H1 (cell line): Measurements from ENCODE around the gene ZNF576. TPM values are rescaled to one million over a fixed set of nuclear protein-coding genes. Genes with fewer than 3 reads are reported as not detected.

Experiments
- ATF2 ChIP-seq: IDR thresholded peaks from 2 replicates; pipeline ENCODE4 v1.6.1; 2012; ENCODE audit warnings: low read length, inconsistent platforms
- BACH1 ChIP-seq: IDR thresholded peaks from 2 replicates; pipeline ENCODE4 v1.6.1; 2012; ENCODE audit warnings: low read length, improper control_type of control experiment
- BCL11A ChIP-seq, 2 experiments: IDR thresholded peaks; one replicate each; pipeline ENCODE4 v1.6.1; 2011; ENCODE audit warnings: low read depth in 2 of 2, low read length in 2 of 2, mild to moderate bottlenecking in 2 of 2
- EP300 ChIP-seq, 2 experiments: IDR thresholded peaks; 1 replicate in 1 of 2; 2 replicates in 1 of 2; pipeline ENCODE4 v1.6.1; 2011 to 2012; ENCODE audit warnings: low read depth in 2 of 2, low read length in 2 of 2, mild to moderate bottlenecking in 2 of 2, borderline replicate concordance in 1 of 2, inconsistent platforms in 1 of 2, moderate library complexity in 1 of 2
- KDM1A ChIP-seq: fragments of 200-600, 300-600 bp; sonication (generic); IDR thresholded peaks from 2 replicates; pipeline ENCODE4 v1.7.1; 2016; ENCODE audit warnings: mild to moderate bottlenecking, low read length, borderline replicate concordance
- KDM5A ChIP-seq: fragments of 200-600 bp; IDR thresholded peaks from 2 replicates; pipeline ENCODE4 v1.7.1; 2012; ENCODE audit warnings: mild to moderate bottlenecking, low read length, inconsistent platforms, mixed read lengths
- MAX ChIP-seq: IDR thresholded peaks from 2 replicates; pipeline ENCODE4 v1.6.1; 2012; ENCODE audit warnings: inconsistent platforms
- NANOG ChIP-seq: IDR thresholded peaks from 2 replicates; pipeline ENCODE4 v1.6.1; 2011; ENCODE audit warnings: low read length, low read depth, mild to moderate bottlenecking, inconsistent platforms; ENCODE audit not compliant: insufficient read depth, poor library complexity, severe bottlenecking
- SIN3A ChIP-seq, 2 experiments: IDR thresholded peaks in 1 of 2; conservative IDR thresholded peaks in 1 of 2; 2 replicates each; pipeline ENCODE4 v1.6.1; 2011 to 2012; ENCODE audit warnings: low read length in 2 of 2, improper control_type of control experiment in 1 of 2, low read depth in 1 of 2, mild to moderate bottlenecking in 1 of 2
- SP2 ChIP-seq: IDR thresholded peaks from 2 replicates; pipeline ENCODE4 v1.6.1; 2012; ENCODE audit warnings: mild to moderate bottlenecking, low read length, inconsistent platforms
- TAF7 ChIP-seq: optimal IDR thresholded peaks from 2 replicates; pipeline ENCODE3; 2011; ENCODE audit warnings: low read depth, mild to moderate bottlenecking, inconsistent platforms, low read length, moderate library complexity, borderline replicate concordance
- polyA plus RNA-seq, 7 experiments: library from polyadenylated mRNA; depleted of rRNA in 3 of 7; stranded (reverse) in 5 of 7; unstranded in 2 of 7; fragments of >200 nt in 5 of 7; fragments of 200-250 nt in 2 of 7; gene quantifications; 1 replicate in 5 of 7; 2 replicates in 1 of 7; 4 replicates in 1 of 7; pipeline versions ENCODE4 v1.2.1 to v1.2.3, GENCODE V29; 2011 to 2013; ENCODE audit warnings: missing spikeins in 2 of 7, mixed read lengths in 2 of 7
- total RNA-seq: library from RNA; stranded (reverse); fragmentation: NEBNext Ultra II Directional; extraction: Animal tissue kit (Norgen Biotek cat#: 25700); gene quantifications from 2 replicates; pipeline ENCODE4 v1.2.1, GENCODE V29; 2021

Gene ZNF576
- total and polyA plus RNA-seq, 2 of the 8 experiments (the other 6 are each of a cell fraction or from before 2014, with no cell fraction given), result 13.6 to 32.4 TPM

GRCh38 chr19:43594710-43595604 lies 1.4 kb upstream of the ZNF576 start (continued):
- TF ChIP-seq ATF2 (no peak), BCL11A (IDR thresholded peaks at IDR 0.05; ENCODE audit: low read depth in 2 of 2, low read length in 2 of 2) (no peak), KDM5A (no peak; the same call in 1 of the 2 replicates), SIN3A (conservative IDR thresholded peaks at IDR 0.05 in 1 of 2, IDR thresholded peaks at IDR 0.05 in 1 of 2; ENCODE audit: low read depth in 1 of 2, low read length in 2 of 2) (peak; percentile 64 to 80; a peak in 2 of 4 replicates), KDM1A (peak; percentile 32; the same call in 1 of the 2 replicates), TAF7 (no peak), SP2 (no peak), BACH1 (no peak), MAX (0 out of 2 replicates have a peak, but pooled peaks have one; percentile 10), EP300 (IDR thresholded peaks at IDR 0.05; ENCODE audit: borderline replicate concordance in 1 of 2, low read depth in 2 of 2, low read length in 2 of 2) (0 out of 3 replicates have a peak, but pooled peaks of 1 of the 2 experiments have one; percentile 3), NANOG (peak; percentile 6)
